ENCODE measurements around the gene ZIC4.
A peak's percentile ranks its signal among the peaks of the same experiment; 100 is the strongest.

ZIC4 gene

DNA sequence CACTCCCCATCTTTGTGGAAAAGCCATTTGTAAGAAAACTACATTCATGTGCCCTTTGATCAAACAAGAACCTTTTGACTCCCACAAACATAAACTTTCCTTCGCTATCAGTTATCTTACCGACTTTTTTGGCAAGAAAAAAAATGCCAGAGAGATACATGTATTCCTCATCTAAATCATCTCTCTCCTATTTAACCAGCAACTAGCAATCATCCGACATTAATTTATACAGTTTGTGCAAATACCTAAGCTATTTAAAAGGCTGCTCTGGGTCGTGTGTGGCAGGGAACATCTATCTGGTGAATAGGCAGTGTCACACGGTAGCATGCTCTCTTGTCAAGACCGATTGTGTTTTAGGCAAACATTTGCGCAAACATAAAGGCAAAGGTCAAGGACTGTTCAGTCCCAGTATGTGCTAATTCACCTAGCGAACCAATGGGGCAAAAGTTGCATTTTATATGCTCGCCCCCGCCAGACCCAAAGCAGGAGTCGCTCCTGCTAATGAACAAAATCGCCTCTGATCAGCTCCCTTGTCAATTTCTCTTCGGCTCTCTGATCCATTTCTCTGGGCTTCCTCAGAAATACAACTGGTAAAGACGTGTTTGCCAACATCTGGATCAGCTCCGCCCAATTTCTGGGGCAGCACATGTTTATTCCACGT is 37.7 kb downstream of the ZIC4 start:
- TF ChIP-seq, protein P1, sequence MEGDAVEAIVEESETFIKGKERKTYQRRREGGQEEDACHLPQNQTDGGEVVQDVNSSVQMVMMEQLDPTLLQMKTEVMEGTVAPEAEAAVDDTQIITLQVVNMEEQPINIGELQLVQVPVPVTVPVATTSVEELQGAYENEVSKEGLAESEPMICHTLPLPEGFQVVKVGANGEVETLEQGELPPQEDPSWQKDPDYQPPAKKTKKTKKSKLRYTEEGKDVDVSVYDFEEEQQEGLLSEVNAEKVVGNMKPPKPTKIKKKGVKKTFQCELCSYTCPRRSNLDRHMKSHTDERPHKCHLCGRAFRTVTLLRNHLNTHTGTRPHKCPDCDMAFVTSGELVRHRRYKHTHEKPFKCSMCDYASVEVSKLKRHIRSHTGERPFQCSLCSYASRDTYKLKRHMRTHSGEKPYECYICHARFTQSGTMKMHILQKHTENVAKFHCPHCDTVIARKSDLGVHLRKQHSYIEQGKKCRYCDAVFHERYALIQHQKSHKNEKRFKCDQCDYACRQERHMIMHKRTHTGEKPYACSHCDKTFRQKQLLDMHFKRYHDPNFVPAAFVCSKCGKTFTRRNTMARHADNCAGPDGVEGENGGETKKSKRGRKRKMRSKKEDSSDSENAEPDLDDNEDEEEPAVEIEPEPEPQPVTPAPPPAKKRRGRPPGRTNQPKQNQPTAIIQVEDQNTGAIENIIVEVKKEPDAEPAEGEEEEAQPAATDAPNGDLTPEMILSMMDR (conservative IDR thresholded peaks at IDR 0.05; ENCODE audit: low read depth, low read length): no peak
- no peak for DNase-seq (ENCODE audit: low read depth)
- H3K4me3 ChIP-seq (ENCODE audit: low read length): no peak overlapping the region

DNA sequence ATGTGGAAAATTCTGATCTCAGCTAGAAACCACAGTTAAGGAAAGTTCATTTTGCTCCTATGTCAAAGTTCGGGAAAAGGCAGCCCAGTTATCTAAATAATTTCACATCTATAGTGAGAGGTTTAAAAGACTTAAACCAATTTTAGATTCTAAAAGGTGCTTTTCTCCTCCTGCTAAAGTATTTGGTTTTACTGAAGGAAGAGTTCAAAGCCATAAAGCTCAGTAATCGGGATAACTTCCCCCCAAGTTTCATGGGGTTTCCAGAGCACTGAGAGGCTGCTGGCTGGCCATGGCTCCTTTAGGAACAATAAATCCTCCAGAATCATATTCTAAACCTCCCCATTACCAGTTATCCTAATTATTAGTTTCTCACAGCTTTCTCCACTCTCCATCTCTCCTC is 38.2 kb downstream of the ZIC4 start:
- DNase-seq (ENCODE audit: low read depth): no peak
- no peak overlapping the region for H3K4me3 ChIP-seq (ENCODE audit: low read length)
- TF ChIP-seq, protein P1 (conservative IDR thresholded peaks at IDR 0.05; ENCODE audit: low read depth, low read length): no peak

DNA sequence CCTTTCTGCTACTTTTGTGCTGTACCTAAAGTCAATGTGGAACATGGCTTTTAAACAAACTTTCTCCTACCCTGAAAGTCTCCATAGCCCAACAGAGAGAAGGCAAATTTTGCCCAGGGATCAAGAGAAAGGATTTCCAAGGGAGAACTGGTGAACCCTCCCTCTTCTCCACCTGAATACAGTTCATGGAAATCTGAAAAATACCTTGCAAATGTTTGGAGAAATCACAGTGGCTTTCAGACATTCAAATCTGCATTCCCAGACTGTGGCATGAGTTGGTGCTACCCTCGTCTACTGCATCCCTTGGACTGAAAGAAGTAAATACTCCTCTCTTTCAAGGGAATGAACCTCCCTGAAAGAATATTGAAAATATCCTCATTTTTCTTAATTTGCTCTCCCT is 38.7 kb downstream of the ZIC4 start:
- DNase-seq (ENCODE audit: low read depth): no peak
- no peak overlapping the region for H3K4me3 ChIP-seq (ENCODE audit: low read length)
- TF ChIP-seq, protein P1 (conservative IDR thresholded peaks at IDR 0.05; ENCODE audit: low read depth, low read length): no peak

DNA sequence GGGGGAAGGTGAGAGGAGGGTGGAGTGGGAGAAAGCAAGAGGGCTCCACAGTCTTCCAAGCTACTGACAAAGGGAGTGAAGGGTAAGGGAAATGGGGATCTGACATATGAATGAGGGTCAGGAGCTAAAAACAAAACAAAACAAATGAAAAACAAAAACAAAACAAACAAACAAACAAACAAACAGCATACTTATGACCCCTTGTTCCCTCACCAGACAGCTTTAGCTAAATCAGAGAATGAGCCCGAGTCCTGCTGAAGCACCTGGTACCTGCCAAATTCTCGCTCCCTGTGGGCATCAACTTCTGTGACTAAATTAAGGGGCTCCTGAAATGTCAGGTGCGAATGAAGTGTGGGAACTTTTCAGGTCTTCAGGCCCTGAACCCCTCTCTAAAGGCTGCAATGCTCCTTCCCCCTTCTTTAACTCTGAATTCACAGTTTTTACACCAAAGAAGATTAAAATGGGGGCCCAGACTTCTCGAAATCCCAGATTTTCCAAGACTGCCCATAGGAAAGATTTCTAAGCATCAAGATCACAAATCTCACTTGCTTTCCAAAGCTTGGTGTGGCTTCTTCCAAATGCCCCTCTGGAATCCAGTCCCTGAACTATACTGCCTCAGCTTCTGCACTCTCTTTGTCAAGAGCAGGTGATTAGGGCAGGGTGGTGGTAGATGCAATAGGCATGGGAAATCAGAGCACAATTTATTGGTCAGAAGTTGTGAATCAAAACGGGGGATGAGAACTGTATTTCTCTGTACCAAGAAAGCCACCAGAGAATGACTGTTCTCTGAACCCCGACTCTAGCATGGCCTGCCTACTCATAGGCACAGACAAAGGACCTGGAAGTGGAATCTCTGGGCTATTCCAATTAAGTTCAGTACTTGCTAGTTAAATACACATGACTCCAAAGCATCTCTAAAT is 40.9 kb downstream of the ZIC4 start:
- no peak overlapping the region for H3K4me3 ChIP-seq (ENCODE audit: low read length)
- TF ChIP-seq, protein P1 (conservative IDR thresholded peaks at IDR 0.05; ENCODE audit: low read depth, low read length): no peak
- DNase-seq (ENCODE audit: low read depth): no peak

DNA sequence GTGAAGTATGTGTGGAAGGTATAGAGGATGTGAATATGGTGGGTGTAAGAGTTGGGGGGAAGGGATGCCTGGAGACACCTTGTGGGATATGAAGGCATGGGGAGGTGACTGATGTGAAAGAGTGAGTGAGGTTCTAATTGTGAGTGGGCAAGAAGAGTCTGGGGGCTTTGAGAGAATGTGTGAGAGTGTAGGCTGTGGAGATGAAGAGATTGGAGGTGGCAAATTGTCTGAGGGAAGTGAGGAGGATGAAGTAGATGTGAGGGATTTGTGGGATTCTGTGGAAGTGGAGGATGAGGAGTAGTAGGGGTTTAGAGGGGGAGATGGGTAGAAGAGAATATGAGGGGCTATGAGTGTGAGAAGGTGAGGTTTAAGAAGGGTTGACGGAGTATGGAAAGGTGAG is 41.6 kb downstream of the ZIC4 start:
- DNase-seq (ENCODE audit: low read depth): no peak
- no peak overlapping the region for H3K4me3 ChIP-seq (ENCODE audit: low read length)
- TF ChIP-seq, protein P1 (conservative IDR thresholded peaks at IDR 0.05; ENCODE audit: low read depth, low read length): no peak

DNA sequence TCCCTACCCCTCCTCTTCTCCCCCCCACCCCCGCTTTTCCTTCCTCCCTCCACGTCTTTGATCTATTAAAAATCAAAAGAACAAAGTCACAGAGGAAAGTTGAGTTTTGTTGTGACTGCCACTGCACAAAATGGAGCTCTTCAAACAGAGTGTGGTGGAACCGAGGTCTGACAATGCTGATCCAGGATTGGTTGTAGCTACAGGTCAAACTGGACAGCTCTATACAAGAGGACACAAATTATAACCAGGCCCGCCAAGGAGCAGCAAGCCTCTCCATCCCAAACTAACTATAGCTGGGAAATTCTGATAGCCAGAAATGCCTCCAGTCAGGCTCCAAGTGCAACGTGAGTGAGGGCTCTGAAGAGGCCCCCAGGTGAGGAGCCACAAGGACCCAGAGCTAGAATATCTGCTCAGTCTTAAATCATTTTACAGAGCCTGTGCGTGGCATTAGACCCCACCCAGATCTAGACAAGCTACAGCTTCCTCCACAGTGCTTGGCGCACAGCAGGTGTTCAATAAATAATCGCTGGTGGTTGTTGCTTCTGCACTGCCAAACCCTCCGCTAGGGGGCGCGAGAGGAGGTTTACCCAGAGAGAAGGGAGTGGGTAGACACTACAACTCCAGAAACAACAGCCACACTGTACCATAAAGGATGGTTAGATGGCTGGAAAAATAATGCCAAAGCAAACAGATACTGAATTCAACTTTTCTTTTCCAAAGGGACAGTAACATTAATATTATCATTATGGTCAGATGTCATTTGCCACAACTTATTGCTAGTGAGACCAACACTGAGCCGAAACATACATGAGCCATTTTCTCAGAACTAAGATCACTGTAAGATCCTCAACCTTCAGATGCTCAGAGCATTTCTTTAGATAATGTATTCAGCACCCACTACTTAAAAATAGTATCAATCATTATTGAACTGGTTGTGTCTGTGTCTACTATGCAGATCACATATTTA is 44.6 kb downstream of the ZIC4 start:
- no peak for DNase-seq (ENCODE audit: low read depth)
- H3K4me3 ChIP-seq (ENCODE audit: low read length): no peak overlapping the region
- TF ChIP-seq, protein P1 (conservative IDR thresholded peaks at IDR 0.05; ENCODE audit: low read depth, low read length): peak; percentile 76
